HG03558 (cell line): ENCODE results near the gene MIR17HG.
"Not testable (repeated sequence)": the region's sequence is repeated elsewhere in the genome, so short reads cannot be mapped to it uniquely, and the experiment has no call there.

ENCODE experiments used
- ATAC-seq: cut with Tn5 transposase; IDR thresholded peaks from one replicate; pipeline ENCODE4 v1.9.1; 2021; ENCODE audit warnings: moderate number of reproducible peaks; ENCODE audit not compliant: unreplicated experiment; ENCODE audit errors: extremely low read depth

The MIR17HG gene

GRCh38 chr13:91346062-91346461, 1.4 kb upstream of the MIR17HG start:
- ATAC-seq = no peak

GRCh38 chr13:91346850-91347201, 661 bp upstream of the MIR17HG start:
- peak; percentile 4 for ATAC-seq

- ATAC-seq = peak; percentile 12
Observed at GRCh38 chr13:91347996-91348905, 764 bp downstream of the MIR17HG start.

GRCh38 chr13:91348906-91349435, 1.5 kb downstream of the MIR17HG start:
- peak; percentile 26 for ATAC-seq

- no peak for ATAC-seq
Observed at GRCh38 chr13:91349992-91350911, 2.8 kb downstream of the MIR17HG start.

- ATAC-seq = no peak
Observed at GRCh38 chr13:91351123-91351522, 3.6 kb downstream of the MIR17HG start.

- ATAC-seq = no peak
Observed at GRCh38 chr13:91351980-91352379, 4.5 kb downstream of the MIR17HG start.

GRCh38 chr13:91352891-91353290, 5.4 kb downstream of the MIR17HG start:
- not testable (repeated sequence) for ATAC-seq

- no peak for ATAC-seq
Observed at GRCh38 chr13:91353494-91353893, 6.0 kb downstream of the MIR17HG start.

- no peak for ATAC-seq
Observed at GRCh38 chr13:91355099-91355825, 7.8 kb downstream of the MIR17HG start.

GRCh38 chr13:91355826-91356710, 8.6 kb downstream of the MIR17HG start:
- ATAC-seq = no peak

GRCh38 chr13:91356919-91357612, 9.6 kb downstream of the MIR17HG start:
- ATAC-seq = no peak

- ATAC-seq = no peak
Observed at GRCh38 chr13:91357613-91358386, 10.3 kb downstream of the MIR17HG start.

GRCh38 chr13:91358387-91358782, 10.9 kb downstream of the MIR17HG start:
- ATAC-seq = no peak

GRCh38 chr13:91359111-91359510, 11.6 kb downstream of the MIR17HG start:
- no peak for ATAC-seq

- ATAC-seq = no peak
Observed at GRCh38 chr13:91359631-91360030, 12.1 kb downstream of the MIR17HG start.

GRCh38 chr13:91360246-91360751, 12.8 kb downstream of the MIR17HG start:
- ATAC-seq = no peak
